ENCODE results near the gene RASA2. TPM values are rescaled to one million over a fixed set of nuclear protein-coding genes. Genes with fewer than 3 reads are reported as not detected.
"Not testable (repeated sequence)": the region's sequence is repeated elsewhere in the genome, so short reads cannot be mapped to it uniquely, and the experiment has no call there.

Gene RASA2
- total RNA-seq, 1 experiment from 2014 or later: 16.4 TPM

- not testable (repeated sequence) for DNase-seq (ENCODE audit: low spot score)
Measured at GRCh38 chr3:141497589-141497988, 10.8 kb downstream of the RASA2 start.

DNA sequence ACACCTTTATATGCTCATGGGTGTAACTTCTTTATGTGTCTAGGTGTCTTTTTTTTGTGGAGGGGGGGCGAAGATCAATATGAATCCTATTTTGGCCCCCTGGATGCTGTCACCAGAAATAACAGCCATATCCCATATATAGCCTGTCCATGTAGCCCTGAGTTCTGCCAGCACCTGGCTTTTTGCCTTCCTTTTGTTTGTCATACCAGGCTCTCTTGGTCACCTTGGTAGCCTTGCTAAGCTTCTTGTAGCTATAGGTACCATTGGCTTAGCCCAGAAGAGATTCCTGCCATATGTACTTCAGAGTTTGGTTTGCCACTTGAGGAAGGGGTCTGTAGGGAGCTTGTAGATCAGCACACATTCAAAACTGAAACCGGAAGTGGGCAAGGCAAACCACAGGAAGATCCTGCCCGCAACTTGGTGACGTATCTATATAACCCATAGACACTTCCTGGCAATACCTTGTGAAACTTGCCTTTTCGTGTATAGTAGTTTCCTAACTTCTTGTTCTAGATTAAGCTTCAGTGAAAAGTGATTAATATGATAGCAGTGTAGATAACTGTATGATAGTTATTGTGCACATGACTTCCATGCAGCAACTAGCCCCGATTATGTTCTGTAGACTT is 11.9 kb downstream of the RASA2 start:
- peak; percentile 35 for DNase-seq (ENCODE audit: low spot score)

DNA sequence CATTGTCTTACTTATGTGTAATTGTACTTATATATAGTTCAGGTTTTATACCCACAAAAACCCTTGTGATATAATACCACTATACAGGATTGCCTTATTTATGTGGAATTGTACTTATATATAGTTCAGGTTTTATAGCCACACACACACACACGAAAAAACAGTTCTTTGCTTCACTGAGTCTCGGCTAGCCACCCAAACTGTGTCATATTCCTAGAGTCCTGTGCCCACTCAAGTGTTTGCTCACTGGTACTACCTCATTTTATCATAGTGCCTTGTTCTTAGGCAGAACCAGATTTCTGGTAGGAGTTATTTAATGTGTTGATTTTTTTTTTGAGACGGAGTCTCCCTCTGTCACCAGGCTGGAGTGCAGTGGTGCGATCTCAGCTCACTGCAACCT is 12.5 kb downstream of the RASA2 start:
- no peak for DNase-seq (ENCODE audit: low spot score)

- DNase-seq (ENCODE audit: low spot score): no peak
Measured at GRCh38 chr3:141499965-141500364, 13.1 kb downstream of the RASA2 start.

DNA sequence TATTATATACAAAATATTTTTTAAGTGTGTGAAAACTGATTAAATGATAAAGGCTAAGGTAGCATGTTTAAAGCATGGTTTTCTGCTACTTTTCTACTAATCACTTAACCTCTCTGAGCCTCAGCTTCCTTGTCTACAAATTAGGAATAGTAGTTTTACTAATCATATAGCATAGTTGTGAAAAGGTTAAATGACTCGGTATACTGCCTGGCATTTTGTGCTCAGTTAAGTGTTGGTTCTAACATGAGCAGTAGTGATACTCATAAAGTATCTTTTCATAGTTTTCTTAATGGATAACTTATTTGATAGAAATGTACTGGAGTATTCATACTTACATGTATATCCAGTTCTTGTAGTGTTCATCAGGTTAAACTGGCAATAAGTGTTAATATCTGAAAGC is 13.6 kb downstream of the RASA2 start:
- DNase-seq (ENCODE audit: low spot score): no peak

DNA sequence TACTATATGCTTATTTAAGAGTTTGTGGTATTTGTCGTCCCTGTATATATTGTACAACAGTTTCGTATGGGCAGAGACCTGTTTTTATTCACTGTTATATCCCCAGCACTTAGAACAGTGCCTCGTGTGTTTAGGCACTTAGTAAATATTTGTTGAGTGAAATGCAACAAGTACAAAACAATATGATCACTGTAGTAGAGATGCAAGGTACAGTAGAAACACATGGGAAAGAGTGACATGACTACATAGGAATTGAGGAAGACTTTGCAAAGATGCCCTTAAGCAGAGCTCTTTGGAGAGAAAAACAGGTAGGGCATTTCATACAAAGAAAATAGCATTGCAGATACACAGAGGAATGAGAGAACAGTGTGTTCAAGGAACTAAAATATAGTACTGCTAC is 18.3 kb downstream of the RASA2 start:
- no peak for DNase-seq (ENCODE audit: low spot score)

- no peak for DNase-seq (ENCODE audit: low spot score)
Measured at GRCh38 chr3:141506071-141506470, 19.2 kb downstream of the RASA2 start.

DNA sequence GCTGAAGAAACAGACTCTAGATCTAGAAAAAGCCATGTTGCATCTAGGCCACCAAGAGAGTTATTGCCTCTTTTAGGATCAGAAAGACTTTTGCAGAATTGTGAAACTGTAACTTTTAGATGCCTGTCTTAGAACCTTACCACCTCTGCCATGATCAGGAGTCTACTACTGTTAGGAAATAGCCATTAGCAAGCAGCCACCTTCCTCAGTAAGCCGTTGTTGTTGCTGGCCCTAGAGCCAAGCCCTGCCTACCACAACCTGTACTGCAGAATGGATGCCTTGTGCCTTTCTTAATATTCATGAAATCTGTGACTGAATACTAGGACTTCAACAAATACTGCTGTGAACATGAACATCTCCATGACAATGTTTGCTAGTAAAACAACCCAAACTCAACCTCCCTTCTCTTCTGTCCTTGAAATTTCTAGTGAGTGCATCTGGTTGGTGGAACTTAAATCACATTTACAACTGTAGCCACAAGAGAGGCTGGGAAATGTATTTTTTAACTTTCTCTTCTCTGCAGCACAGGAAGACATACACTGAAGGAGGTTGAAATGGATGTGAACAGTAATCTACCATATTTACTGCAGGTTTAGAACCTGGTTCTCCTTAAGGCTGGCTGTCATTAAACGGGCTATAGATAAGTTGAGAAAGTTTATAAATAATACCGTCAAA is 20.7 kb downstream of the RASA2 start:
- DNase-seq (ENCODE audit: low spot score): no peak

DNA sequence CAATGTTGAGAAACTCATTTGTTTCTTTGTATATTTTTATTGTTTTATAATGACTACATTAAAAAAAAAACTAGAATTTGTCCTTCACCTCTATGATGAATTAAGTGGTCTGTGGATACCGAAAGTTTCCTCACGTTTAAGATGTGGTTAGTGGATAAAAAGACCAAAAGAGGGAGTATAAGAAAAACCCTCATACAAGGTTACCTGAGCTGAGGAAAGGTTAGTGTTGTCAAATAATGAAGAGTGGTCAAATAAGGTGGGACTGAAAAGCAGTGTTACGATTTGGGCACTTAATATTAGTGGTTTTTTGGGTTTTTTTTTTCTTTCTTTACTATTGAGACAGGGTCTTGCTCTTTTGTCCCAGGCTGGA is 21.2 kb downstream of the RASA2 start:
- DNase-seq (ENCODE audit: low spot score): no peak

GRCh38 chr3:141511361-141511760 is 24.5 kb downstream of the RASA2 start:
- DNase-seq (ENCODE audit: low spot score): no peak

GRCh38 chr3:141514382-141514781 is 27.6 kb downstream of the RASA2 start:
- DNase-seq (ENCODE audit: low spot score): no peak

- DNase-seq (ENCODE audit: low spot score): no peak
Measured at GRCh38 chr3:141519587-141519986, 32.8 kb downstream of the RASA2 start.

GRCh38 chr3:141521781-141522180 is 35.0 kb downstream of the RASA2 start:
- no peak for DNase-seq (ENCODE audit: low spot score)

DNA sequence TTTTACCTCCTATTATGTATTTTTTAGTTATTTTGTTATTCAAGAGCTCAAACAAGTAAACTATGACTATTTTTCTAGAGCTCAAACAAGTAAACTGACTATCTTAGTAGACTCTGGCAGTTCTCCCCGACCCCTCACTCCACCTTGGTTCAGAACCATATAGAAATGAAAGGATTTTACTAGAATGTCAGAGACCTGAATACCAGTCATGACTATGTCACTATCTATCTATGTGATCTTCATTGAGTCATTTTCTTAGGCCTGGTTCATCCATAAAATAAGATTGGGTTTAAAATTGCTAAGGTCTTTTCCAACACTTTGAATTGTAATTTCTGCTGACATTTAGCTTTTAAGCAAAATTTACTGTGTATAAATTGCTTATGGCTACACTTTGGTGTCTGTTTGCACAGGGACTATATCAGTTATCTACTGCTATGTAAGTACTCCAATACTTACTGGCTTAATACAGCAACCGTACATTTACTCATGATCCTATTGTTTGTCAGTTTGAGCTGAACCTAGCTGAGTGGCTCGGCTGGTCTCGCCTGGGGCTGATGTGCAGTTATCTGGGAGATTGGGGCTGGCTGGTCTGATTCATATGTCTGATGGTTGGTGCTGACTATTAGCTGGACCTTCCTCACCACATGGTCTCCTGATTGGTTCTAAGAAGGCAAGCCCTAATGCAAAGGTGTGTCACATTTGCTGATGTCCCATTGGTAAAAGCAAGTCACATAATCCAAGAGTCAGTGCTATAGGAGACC is 37.0 kb downstream of the RASA2 start:
- no peak for DNase-seq (ENCODE audit: low spot score)

DNA sequence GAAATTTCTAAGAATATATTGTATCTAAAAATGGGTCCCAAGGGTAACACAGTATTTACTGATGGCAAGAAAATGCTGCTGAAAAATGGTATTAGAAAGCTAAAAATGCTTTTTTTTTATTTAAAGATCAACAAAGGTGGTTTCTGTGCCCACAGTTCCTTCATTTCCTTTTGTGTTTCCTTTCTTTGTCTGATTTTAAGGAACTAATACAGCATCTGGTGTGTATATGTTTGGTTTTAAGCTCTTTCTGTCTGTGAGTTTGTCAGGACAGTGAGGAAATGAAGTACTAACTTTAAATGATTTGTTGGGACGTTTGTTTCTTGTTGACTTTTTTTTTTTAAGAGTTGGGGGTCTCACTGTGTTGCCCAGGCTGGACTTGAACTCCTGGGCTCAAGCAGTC is 38.2 kb downstream of the RASA2 start:
- no peak for DNase-seq (ENCODE audit: low spot score)

- DNase-seq (ENCODE audit: low spot score): no peak
Measured at GRCh38 chr3:141525814-141526213, 39.0 kb downstream of the RASA2 start.

DNA sequence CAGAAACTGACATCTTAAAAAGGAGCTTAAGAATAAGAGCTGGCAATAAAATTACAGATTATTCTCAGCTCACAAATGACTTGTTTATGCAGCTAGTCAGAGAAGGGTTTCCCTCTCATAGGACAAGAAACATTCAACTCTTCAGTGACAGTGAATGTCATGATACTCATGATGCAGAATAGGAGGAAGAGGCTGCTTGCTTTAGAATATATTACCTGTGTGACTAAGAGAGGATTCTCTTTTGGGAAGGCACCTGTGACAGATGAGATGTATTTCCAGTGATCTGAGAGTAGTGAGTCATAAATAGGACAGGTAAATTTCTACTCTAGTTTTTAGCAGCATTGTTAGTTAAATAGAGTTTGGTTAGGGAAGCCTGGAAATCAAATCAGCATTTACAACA is 39.9 kb downstream of the RASA2 start:
- no peak for DNase-seq (ENCODE audit: low spot score)

DNA sequence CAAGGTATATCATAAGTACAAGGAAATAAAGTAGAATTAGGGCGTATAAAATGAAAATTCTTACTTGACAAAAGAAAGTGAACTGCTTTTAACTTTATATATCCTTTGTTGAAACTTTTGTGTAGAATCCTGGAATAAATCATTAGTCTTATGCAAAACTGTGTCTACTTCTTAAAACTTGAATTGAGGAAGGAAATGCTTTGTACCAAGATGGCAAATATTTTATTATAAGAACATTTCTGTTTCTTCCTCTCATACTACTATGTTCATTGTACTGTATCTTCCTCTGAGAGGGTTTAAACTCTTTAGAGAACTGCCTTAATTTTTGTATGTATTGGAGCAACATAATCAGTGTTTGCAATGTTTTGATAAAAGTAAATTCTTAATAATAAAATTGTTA is 42.0 kb downstream of the RASA2 start:
- no peak for DNase-seq (ENCODE audit: low spot score)

DNA sequence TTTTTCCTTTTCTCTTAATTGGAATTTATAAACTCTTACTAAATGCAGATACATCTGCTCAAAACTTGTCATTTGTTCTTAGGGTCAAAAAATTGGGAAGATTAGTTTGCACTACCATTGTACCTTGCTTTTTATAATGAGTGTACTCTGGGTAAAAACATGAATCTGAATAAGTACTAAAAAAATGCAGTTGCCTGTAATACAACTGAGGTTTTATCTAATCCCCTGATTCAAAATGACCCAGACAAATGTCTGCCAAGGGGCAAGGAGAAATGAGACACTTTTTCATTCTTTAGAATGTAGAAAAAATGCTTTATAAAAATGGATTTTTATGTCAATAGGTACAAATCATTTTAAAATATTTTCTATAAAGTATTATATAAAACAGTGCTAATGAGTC is 42.4 kb downstream of the RASA2 start:
- DNase-seq (ENCODE audit: low spot score): no peak

GRCh38 chr3:141529717-141530414 is 43.0 kb downstream of the RASA2 start:
- no peak for DNase-seq (ENCODE audit: low spot score)

DNA sequence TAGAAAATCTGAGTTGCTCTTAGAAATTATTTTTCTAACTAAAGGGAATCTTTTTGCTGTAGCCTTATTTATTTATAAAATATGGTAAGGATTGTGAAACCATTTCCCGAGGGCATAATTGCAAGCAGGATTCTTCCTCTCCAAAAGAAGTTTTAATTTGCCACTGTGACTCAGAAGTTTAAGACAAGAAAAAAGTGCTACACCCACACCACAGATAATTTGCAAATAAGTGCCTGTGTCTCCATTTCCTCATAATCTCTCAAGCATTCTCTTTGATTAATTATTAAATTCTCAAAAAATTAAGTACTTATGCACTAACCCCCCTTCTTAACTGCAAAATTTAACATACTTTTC is 43.6 kb downstream of the RASA2 start:
- DNase-seq (ENCODE audit: low spot score): peak; percentile 19

DNA sequence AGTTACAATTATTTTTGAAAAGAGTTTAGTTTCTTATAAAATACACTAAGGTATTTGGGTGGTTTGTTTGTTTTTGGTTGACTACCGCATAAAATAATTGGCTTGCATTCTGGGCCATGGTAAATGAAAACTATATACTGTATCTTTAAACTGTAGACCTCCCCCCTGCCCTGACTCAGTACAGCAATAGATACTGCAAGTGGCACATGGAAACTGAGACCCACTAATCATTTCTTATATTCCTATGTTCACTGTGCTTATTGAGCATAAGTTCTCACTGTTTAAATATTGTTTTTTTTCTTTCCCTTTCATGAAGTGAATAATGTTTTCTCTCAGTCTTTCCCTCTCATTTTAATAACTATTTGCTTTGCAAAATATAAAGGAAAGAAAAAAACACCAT is 45.8 kb downstream of the RASA2 start:
- no peak for DNase-seq (ENCODE audit: low spot score)

DNA sequence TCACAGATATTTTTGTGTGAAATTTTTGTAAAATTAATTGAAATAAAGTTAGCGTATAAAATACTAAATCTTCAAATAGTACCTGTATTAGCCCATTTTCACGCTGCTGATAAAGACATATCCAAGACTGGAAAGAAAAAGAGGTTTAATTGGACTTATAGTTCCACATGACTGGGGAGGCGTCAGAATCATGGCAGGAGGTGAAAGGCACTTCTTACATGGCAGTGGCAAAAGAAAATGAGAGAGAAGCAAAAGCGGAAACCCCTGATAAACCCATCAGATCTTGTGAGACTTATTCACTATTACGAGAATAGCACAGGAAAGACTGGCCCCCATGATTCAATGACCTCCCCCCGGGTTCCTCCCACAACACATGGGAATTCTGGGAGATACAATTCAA is 49.2 kb downstream of the RASA2 start:
- DNase-seq (ENCODE audit: low spot score): not testable (repeated sequence)
